Activated B cell treated with CpG ODN at 0.5 μM for 24 hours (primary cell): Measurements from ENCODE around the gene PCP4L1. TPM values are rescaled to one million over a fixed set of nuclear protein-coding genes. Genes with fewer than 3 reads are reported as not detected.

Experiments
- ATAC-seq: fragments of 200-7000 bp; cut with Tn5 transposase; one replicate; pipeline ENCODE4 v1.10.0; 2021; ENCODE audit warnings: low read depth, mild to moderate bottlenecking, moderate library complexity
- CTCF ChIA-PET: fragments of 350-600 bp; sonication (Branson Sonifier 250); formaldehyde crosslinking; loops from one replicate; lab custom pipeline; 2021; ENCODE audit warnings: antibody characterized with exemption; lab: Charles Lee
- POLR2A ChIA-PET: fragments of 350-600 bp; sonication (Branson Sonifier 250); formaldehyde crosslinking; loops from one replicate; lab custom pipeline; 2021; ENCODE audit warnings: antibody characterized with exemption; lab: Charles Lee
- DNase-seq: peaks from one replicate; pipeline ENCODE4 v3.0.0; 2022
- H3K27ac Mint-ChIP-seq: one replicate; pipeline ENCODE4 v1.8.0; 2020; ENCODE audit warnings: mixed read lengths
- H3K27me3 Mint-ChIP-seq: one replicate; pipeline ENCODE4 v1.8.0; 2021; ENCODE audit warnings: mixed read lengths
- H3K36me3 Mint-ChIP-seq: one replicate; pipeline ENCODE4 v1.8.0; 2021; ENCODE audit warnings: low read depth, mixed read lengths
- H3K4me1 Mint-ChIP-seq: one replicate; pipeline ENCODE4 v1.8.0; 2021; ENCODE audit warnings: mixed read lengths
- H3K4me3 Mint-ChIP-seq: one replicate; pipeline ENCODE4 v1.8.0; 2020; ENCODE audit warnings: mild to moderate bottlenecking, mixed read lengths
- H3K9me3 Mint-ChIP-seq: one replicate; pipeline ENCODE4 v1.8.0; 2020; ENCODE audit warnings: mixed read lengths
- intact Hi-C: fragments of 100-400 bp; cut with micrococcal nuclease; formaldehyde crosslinking; loops from one replicate; pipeline ENCODE4 v1.15.1; 2024
- total RNA-seq: library from RNA; stranded (reverse); gene quantifications from 2 replicates; pipeline ENCODE4 v1.2.3, GENCODE V29; 2022
- TF ChIP-seq, protein P1 (sequence below): fragments of 200-600 bp; IDR thresholded peaks from one replicate; pipeline ENCODE4 v1.8.0; 2022; ENCODE audit warnings: antibody characterized with exemption, mild to moderate bottlenecking

The PCP4L1 gene
- total RNA-seq, 1 donor from 2014 or later = not detected

DNA sequence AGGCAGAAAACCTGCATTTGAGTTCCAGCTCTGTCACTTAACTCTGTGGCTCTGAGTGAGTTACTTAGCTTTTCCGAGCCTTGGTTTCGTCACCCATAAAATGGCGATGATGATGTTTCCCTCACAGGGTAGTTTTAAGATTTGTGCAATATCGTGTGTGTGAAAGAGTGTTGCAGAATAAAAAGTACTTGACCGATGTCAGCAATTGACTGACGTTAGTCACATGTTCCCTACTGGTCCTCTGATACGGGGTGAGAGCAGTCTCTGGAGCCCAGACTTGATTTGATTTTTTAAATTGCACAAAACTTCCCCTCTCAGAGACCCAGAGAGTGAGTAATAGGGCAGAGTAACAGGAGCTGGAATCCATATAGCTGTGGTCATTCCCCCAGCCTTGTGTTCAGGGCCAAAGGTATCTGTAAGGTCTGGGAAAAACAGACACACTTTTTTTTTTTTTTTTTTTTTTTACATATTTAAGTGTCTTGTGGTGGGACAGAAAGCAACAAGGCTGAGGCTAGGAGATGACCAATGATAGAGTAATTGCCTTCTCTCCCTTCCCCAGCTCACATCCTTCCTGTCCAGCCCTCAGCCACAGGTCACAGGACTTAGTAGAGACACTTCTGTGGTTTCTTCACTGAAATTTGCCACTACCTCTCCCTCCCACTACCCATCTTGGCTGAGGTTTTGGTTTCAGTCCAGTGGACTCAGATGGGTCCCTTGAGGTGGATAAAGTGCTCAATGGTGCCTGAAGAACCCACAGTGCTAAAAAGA is 41.4 kb upstream of the PCP4L1 start:
- H3K27me3 Mint-ChIP-seq = peaks cover 20% of the 10 kb centered on the region
- no peaks in the 10 kb centered on the region for H3K9me3 Mint-ChIP-seq
- no peak overlapping the region for H3K27ac Mint-ChIP-seq
- peaks cover 22% of the 10 kb centered on the region for H3K4me1 Mint-ChIP-seq
- ChIA-PET CTCF (interaction anchor here (1.0 to 1.4 kb wide), 2 partner anchors 15 to 51 kb away, joined by 3 to 4 read pairs; partner anchors contain the start of genes NDUFS2 and PPOX), POLR2A (interaction anchor here (0.7 to 1.6 kb wide), 3 partner anchors 8 to 24 kb away, joined by 4 to 9 read pairs (median 4); partner anchors contain the start of gene NDUFS2)
- ATAC-seq = peak; percentile 87
- no peak for DNase-seq
- TF ChIP-seq, protein P1, sequence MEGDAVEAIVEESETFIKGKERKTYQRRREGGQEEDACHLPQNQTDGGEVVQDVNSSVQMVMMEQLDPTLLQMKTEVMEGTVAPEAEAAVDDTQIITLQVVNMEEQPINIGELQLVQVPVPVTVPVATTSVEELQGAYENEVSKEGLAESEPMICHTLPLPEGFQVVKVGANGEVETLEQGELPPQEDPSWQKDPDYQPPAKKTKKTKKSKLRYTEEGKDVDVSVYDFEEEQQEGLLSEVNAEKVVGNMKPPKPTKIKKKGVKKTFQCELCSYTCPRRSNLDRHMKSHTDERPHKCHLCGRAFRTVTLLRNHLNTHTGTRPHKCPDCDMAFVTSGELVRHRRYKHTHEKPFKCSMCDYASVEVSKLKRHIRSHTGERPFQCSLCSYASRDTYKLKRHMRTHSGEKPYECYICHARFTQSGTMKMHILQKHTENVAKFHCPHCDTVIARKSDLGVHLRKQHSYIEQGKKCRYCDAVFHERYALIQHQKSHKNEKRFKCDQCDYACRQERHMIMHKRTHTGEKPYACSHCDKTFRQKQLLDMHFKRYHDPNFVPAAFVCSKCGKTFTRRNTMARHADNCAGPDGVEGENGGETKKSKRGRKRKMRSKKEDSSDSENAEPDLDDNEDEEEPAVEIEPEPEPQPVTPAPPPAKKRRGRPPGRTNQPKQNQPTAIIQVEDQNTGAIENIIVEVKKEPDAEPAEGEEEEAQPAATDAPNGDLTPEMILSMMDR = no peak
- H3K36me3 Mint-ChIP-seq = peaks cover 29% of the 10 kb centered on the region
- intact Hi-C loops = no loop called here
- H3K4me3 Mint-ChIP-seq = no peak overlapping the region

DNA sequence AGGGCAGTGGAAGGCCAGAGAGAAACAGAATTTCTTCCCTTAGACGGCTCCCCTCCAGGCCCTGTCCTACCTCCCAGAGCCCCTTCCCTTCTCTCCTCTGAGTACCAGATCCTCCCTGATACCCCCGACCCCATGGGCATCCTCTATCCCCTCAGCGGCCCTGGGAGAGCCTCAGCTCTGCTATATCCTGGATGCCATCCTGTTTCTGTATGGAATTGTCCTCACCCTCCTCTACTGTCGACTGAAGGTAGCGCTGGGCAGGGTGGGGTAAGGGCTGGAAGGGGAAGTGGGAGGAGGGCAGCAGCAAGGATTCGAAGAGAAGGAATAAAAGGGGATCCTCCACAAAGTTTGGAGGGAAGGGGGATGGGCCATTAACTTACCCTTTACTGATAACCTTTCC is 40.7 kb upstream of the PCP4L1 start:
- CTCF ChIA-PET = no interaction called here
- H3K9me3 Mint-ChIP-seq = no peaks in the 10 kb centered on the region
- no peak overlapping the region for H3K27ac Mint-ChIP-seq
- no peak for DNase-seq
- intact Hi-C loops = no loop called here
- TF ChIP-seq, protein P1 = no peak
- peaks cover 26% of the 10 kb centered on the region for H3K27me3 Mint-ChIP-seq
- peaks cover 23% of the 10 kb centered on the region for H3K36me3 Mint-ChIP-seq
- ATAC-seq = no peak
- no peak overlapping the region for H3K4me3 Mint-ChIP-seq
- POLR2A ChIA-PET = interaction anchor here (1.2 kb wide), 1 partner anchor 9 kb away, joined by 4 read pairs; no protein-coding TSS in a partner anchor
- H3K4me1 Mint-ChIP-seq = peaks cover 22% of the 10 kb centered on the region

DNA sequence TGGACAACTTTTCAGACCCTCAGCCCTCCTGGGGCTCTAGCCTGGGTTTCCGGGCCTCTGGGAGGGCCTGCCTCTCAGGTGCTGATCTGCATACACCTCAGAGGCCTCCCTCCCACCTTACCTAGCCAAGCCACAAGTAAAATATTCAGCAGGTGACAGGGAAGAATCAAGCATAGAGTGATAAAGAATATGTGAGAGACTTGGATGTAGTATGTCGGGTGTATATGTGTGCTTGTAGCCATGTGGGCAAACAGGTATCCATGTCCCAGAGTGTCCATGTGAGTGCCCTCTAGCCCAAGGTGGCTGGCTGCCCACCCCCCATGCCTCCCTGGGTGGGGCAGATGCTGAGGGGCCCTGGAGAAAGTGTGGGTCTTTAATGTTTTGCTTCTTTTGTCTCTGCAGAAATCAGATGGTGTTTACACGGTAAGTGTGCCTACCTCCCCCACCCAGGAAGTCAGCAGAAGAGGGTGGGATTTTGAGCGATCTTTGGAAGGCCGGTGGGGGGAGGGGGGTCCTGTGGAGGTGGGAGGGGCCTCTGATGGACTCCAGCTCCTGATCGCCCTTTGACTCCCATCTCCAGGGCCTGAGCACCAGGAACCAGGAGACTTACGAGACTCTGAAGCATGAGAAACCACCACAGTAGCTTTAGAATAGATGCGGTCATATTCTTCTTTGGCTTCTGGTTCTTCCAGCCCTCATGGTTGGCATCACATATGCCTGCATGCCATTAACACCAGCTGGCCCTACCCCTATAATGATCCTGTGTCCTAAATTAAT is 40.1 kb upstream of the PCP4L1 start:
- POLR2A ChIA-PET = interaction anchor here (0.5 to 1.8 kb wide), 3 partner anchors 9 to 526 kb away, joined by 4 to 5 read pairs (median 4); no protein-coding TSS in a partner anchor

DNA sequence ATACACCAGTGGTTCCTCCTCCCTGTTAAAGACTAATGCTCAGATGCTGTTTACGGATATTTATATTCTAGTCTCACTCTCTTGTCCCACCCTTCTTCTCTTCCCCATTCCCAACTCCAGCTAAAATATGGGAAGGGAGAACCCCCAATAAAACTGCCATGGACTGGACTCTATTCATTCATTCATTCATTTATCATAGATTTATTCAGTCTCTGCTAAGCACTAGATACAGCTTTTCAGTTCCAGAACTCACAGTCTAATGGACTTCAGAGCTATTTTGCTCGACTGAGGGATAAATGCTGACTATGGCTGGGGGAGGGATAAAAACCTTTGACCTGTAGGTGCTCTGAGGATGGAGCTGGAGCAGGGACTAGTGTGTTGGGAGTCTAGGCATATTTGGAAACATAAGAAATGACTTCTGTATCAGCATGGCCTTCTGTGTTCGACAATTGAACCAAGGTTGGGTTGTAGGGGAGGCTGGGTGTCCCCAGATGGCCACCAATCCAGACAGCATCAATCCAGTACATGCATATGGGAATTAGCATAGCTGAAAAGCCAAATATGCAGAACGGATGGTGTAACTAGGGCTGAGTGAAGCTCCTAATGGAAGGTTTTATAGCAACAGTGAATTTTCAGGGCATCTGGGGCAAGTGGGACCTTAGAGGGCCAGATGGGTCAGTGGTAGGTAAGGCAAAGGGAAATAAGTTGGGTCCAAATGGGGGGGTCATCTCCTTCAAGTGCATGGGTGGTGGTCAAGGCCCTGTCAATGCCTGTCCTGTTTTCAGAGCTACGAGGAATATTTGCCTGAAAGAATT is 39.3 kb upstream of the PCP4L1 start:
- ATAC-seq (no peak), DNase-seq (no peak)
- POLR2A ChIA-PET = interaction anchor here (0.5 to 1.8 kb wide), 5 partner anchors 17 to 525 kb away, joined by 3 to 11 read pairs (median 5); partner anchors contain the start of genes NDUFS2 and PPOX
- no peak overlapping the region for H3K4me3 Mint-ChIP-seq
- peaks cover 22% of the 10 kb centered on the region for H3K4me1 Mint-ChIP-seq
- H3K9me3 Mint-ChIP-seq = no peaks in the 10 kb centered on the region
- peaks cover 8% of the 10 kb centered on the region for H3K36me3 Mint-ChIP-seq
- CTCF ChIA-PET = no interaction called here
- TF ChIP-seq, protein P1 = no peak
- no peak overlapping the region for H3K27ac Mint-ChIP-seq
- intact Hi-C loops = no loop called here
- H3K27me3 Mint-ChIP-seq = peaks cover 37% of the 10 kb centered on the region

More for the DNA sequence above, 40.1 kb upstream of the PCP4L1 start:
- no peaks in the 10 kb centered on the region for H3K9me3 Mint-ChIP-seq
- no peak overlapping the region for H3K27ac Mint-ChIP-seq
- DNase-seq = no peak
- peaks cover 31% of the 10 kb centered on the region for H3K27me3 Mint-ChIP-seq
- H3K36me3 Mint-ChIP-seq = peaks cover 16% of the 10 kb centered on the region
- no peak overlapping the region for H3K4me3 Mint-ChIP-seq
- no peak for ATAC-seq
- intact Hi-C loops = no loop called here
- peaks cover 22% of the 10 kb centered on the region for H3K4me1 Mint-ChIP-seq
- CTCF ChIA-PET = no interaction called here
- TF ChIP-seq, protein P1 = no peak
